ENCODE data around the gene BTBD8. TPM values are rescaled to one million over a fixed set of nuclear protein-coding genes. Genes with fewer than 3 reads are reported as not detected.
A peak's percentile ranks its signal among the peaks of the same experiment; 100 is the strongest.

Gene BTBD8
- total RNA-seq, 1 donor from 2014 or later: 14.3 TPM

GRCh38 chr1:92108631-92109030 is 28.5 kb downstream of the BTBD8 start:
- Histone ChIP-seq H2AFZ (replicated peaks) (no peak overlapping the region), H3K4me1 (no peaks in the 10 kb centered on the region), H3K36me3 (no peaks in the 10 kb centered on the region), H4K20me1 (ENCODE audit: low read depth) (no peaks in the 10 kb centered on the region), H3K4me2 (no peak overlapping the region), H3F3A (ENCODE audit: low read depth) (no peaks in the 10 kb centered on the region), H3K9ac (no peak overlapping the region), H3K27ac (no peak overlapping the region), H3K9me3 (ENCODE audit: low read depth) (no peaks in the 10 kb centered on the region), H3K4me3 (no peak overlapping the region), H3K27me3 (no peaks in the 10 kb centered on the region), H3K79me2 (ENCODE audit: low read depth) (no peaks in the 10 kb centered on the region)
- H3K4me3 Mint-ChIP-seq: no peak overlapping the region
- TF ChIP-seq EZH2phosphoT487 (IDR thresholded peaks at IDR 0.05): no peak
- TF ChIP-seq EZH2 (IDR thresholded peaks at IDR 0.05): no peak
- TF ChIP-seq CTCF (IDR thresholded peaks at IDR 0.05): no peak
- peaks cover 5% of the 10 kb centered on the region for H3K4me1 Mint-ChIP-seq
- no peak overlapping the region for H3K27ac Mint-ChIP-seq
- no peaks in the 10 kb centered on the region for H3K9me3 Mint-ChIP-seq
- no peaks in the 10 kb centered on the region for H3K36me3 Mint-ChIP-seq
- DNase-seq (ENCODE audit: low spot score): no peak
- no peaks in the 10 kb centered on the region for H3K27me3 Mint-ChIP-seq (ENCODE audit: insufficient read depth, low read depth)

GRCh38 chr1:92117526-92117925 is 37.4 kb downstream of the BTBD8 start:
- Histone ChIP-seq H3K36me3 (no peaks in the 10 kb centered on the region), H2AFZ (replicated peaks) (no peak overlapping the region), H3K27ac (no peak overlapping the region), H3K9me3 (ENCODE audit: low read depth) (no peaks in the 10 kb centered on the region), H3F3A (ENCODE audit: low read depth) (no peaks in the 10 kb centered on the region), H3K9ac (no peak overlapping the region), H3K4me1 (no peaks in the 10 kb centered on the region), H4K20me1 (ENCODE audit: low read depth) (no peaks in the 10 kb centered on the region), H3K79me2 (ENCODE audit: low read depth) (no peaks in the 10 kb centered on the region), H3K27me3 (no peaks in the 10 kb centered on the region), H3K4me3 (no peak overlapping the region), H3K4me2 (no peak overlapping the region)
- H3K27ac Mint-ChIP-seq: no peak overlapping the region
- TF ChIP-seq EZH2phosphoT487 (IDR thresholded peaks at IDR 0.05) (no peak), EZH2 (IDR thresholded peaks at IDR 0.05) (no peak), CTCF (IDR thresholded peaks at IDR 0.05) (no peak)
- H3K9me3 Mint-ChIP-seq: no peaks in the 10 kb centered on the region
- H3K4me1 Mint-ChIP-seq: peaks cover 5% of the 10 kb centered on the region
- DNase-seq (ENCODE audit: low spot score): peak; percentile 2
- no peak overlapping the region for H3K4me3 Mint-ChIP-seq
- H3K36me3 Mint-ChIP-seq: no peaks in the 10 kb centered on the region
- no peaks in the 10 kb centered on the region for H3K27me3 Mint-ChIP-seq (ENCODE audit: insufficient read depth, low read depth)

GRCh38 chr1:92118826-92119225 is 38.7 kb downstream of the BTBD8 start:
- Histone ChIP-seq H3K27me3 (no peaks in the 10 kb centered on the region), H3K4me1 (no peaks in the 10 kb centered on the region), H3F3A (ENCODE audit: low read depth) (no peaks in the 10 kb centered on the region), H3K79me2 (ENCODE audit: low read depth) (no peaks in the 10 kb centered on the region), H4K20me1 (ENCODE audit: low read depth) (no peaks in the 10 kb centered on the region), H3K9ac (no peak overlapping the region), H3K27ac (no peak overlapping the region), H3K36me3 (no peaks in the 10 kb centered on the region), H3K9me3 (ENCODE audit: low read depth) (no peaks in the 10 kb centered on the region), H3K4me3 (no peak overlapping the region), H2AFZ (replicated peaks) (no peak overlapping the region), H3K4me2 (no peak overlapping the region)
- Mint-ChIP-seq H3K4me3 (no peak overlapping the region), H3K9me3 (no peaks in the 10 kb centered on the region), H3K27ac (no peak overlapping the region), H3K27me3 (ENCODE audit: insufficient read depth, low read depth) (no peaks in the 10 kb centered on the region), H3K4me1 (no peaks in the 10 kb centered on the region), H3K36me3 (no peaks in the 10 kb centered on the region)
- DNase-seq (ENCODE audit: low spot score): no peak
- TF ChIP-seq CTCF (IDR thresholded peaks at IDR 0.05) (no peak), EZH2phosphoT487 (IDR thresholded peaks at IDR 0.05) (no peak), EZH2 (IDR thresholded peaks at IDR 0.05) (no peak)

All from neural progenitor cell (in vitro differentiated cells).